ENCODE measurements around the gene CST1.

CST1 gene

DNA sequence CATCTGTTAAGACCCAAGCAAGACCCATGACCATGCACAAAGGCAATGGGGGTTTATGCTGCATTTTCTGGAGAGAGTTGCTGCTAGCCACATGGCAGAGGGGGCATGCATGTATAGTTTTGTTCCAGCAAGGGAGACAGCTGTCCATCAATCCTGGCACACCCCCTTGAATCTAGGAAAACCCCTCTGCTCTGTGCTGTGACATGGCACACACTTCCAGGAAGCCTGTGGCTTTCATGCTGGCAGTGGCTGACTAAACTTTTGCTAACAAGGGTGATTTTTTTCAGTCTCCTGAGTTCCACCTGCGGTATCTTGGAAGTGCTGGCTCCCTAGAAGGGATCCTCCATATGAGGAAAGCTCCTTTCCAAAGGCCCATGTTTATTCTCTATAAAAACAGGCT, 52.8 kb downstream of the CST1 start:
- no peak for DNase-seq

Data from NCI-H226 (cell line).